Ovary (tissue), 9 donors: ENCODE data around the gene INO80. TPM values are rescaled to one million over a fixed set of nuclear protein-coding genes. Genes with fewer than 3 reads are reported as not detected.
"Not testable (repeated sequence)": the region's sequence is repeated elsewhere in the genome, so short reads cannot be mapped to it uniquely, and the experiment has no call there.

Experiments
- DNase-seq, 5 donors: peaks; one replicate each; pipeline ENCODE4 v3.0.0-alpha.2; 2019 to 2020
- H3K27ac ChIP-seq, 2 donors: fragments of 200-600 bp; one replicate each; pipeline versions ENCODE4 v1.5.1 to v1.8.0; 2019 to 2022
- H3K27me3 ChIP-seq: fragments of 200-600 bp; one replicate; pipeline ENCODE4 v1.8.0; 2022
- H3K36me3 ChIP-seq: fragments of 200-600 bp; sonication (generic); one replicate; pipeline ENCODE4 v1.5.1; 2019
- H3K4me1 ChIP-seq: one replicate; pipeline ENCODE4 v1.8.1; 2013; ENCODE audit warnings: mild to moderate bottlenecking, moderate library complexity; ENCODE audit not compliant: insufficient read depth
- H3K4me3 ChIP-seq: fragments of 200-600 bp; sonication (generic); one replicate; pipeline ENCODE4 v1.5.1; 2017
- H3K9me3 ChIP-seq, 2 donors: fragments of 200-600 bp in 1 of 2; sonication (generic) in 1 of 2; one replicate each; pipeline versions ENCODE4 v1.5.1 to v1.8.1; 2013 to 2019; ENCODE audit warnings: mild to moderate bottlenecking in 1 of 2, moderate library complexity in 1 of 2
- EP300 ChIP-seq: sonication (generic); formaldehyde crosslinking; IDR thresholded peaks from one replicate; pipeline ENCODE4 v1.6.1; 2017; ENCODE audit warnings: antibody characterized with exemption
- POLR2A ChIP-seq: fragments of 450-650 bp; IDR thresholded peaks from one replicate; pipeline ENCODE4 v1.6.1; 2017; ENCODE audit warnings: antibody characterized with exemption, mild to moderate bottlenecking, moderate library complexity
- WGBS, 3 donors: extraction: QIAGEN DNeasy Blood & Tissue Kit in 1 of 3; methylation state at CpG; one replicate each; pipeline versions ENCODE4 v1.1.5 to v1.1.7; 2013 to 2017; 5-methylcytosine and 5-hydroxymethylcytosine counted together
- intact Hi-C, 4 donors: fragments of 100-400 bp; cut with DNase I; formaldehyde crosslinking; loops; one replicate each; pipeline versions ENCODE4 v1.11.0 to v1.15.1; 2022 to 2023
- polyA plus RNA-seq, 2 donors: library from polyadenylated mRNA; stranded (reverse); fragments of 200-250 nt in 1 of 2; fragments of 350-450 nt in 1 of 2; fragmentation: Illumina TruSeq in 1 of 2; extraction: RNeasy Lipid Tissue Mini Kit (QIAGEN cat#74804) in 1 of 2; gene quantifications; one replicate each; pipeline ENCODE4 v1.2.3, GENCODE V29; 2013 to 2014
- total RNA-seq, 7 donors: library from RNA; depleted of rRNA in 2 of 7; stranded (reverse); fragments of >200 nt in 2 of 7; fragmentation: NEBNext Ultra II Directional in 3 of 7; extraction: Animal tissue kit (Norgen Biotek cat#: 25700) in 3 of 7; gene quantifications; one replicate each; pipeline versions ENCODE4 v1.1.0 to v1.2.4, GENCODE V29; 2016 to 2023
- TF ChIP-seq, protein P1 (sequence below), 3 donors: fragments of 450-650 bp in 2 of 3; fragments of 200-600 bp in 1 of 3; IDR thresholded peaks; one replicate each; pipeline versions ENCODE4 v1.5.1 to v1.8.0; 2016 to 2022; ENCODE audit warnings: antibody characterized with exemption in 3 of 3, mild to moderate bottlenecking in 1 of 3
- donor health status: DM: no; HTN: no; CAD: no; lungs with moderate emphysema.
- donor health status: DM: no; HTN: no; CAD: no.
- donor health status: Bipolar disorder and iron deficiency.
- donor health status: DM: yes; HTN: yes; CAD: no.
- donor health status: DM: no; HTN: no; CAD: no.
- donor health status: DM: yes; HTN: yes; CAD: no.

Gene INO80
- total and polyA plus RNA-seq, 9 donors = 12.0 to 36.0 (median 17.3) TPM

DNA sequence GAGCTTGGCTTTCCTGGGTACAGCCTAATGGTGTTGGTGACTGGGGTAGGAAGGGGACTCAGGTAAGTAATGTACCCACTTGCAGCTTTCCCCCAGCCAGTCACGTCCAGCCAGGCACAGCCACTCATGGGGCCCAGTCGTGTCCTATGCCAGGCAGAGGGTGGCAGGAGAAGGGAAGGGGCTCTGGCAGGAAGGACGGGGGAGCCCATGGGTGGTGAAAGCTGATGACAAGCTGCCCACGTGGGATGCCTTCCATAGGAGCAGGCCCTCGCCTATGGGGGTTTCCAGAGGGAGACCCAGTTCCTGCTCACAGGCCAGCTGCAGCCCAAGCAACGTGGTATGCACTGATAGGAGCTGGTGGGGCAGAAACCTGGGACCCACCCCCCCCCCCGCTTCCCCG lies 152.1 kb downstream of the INO80 start:
- TF ChIP-seq, protein P1, sequence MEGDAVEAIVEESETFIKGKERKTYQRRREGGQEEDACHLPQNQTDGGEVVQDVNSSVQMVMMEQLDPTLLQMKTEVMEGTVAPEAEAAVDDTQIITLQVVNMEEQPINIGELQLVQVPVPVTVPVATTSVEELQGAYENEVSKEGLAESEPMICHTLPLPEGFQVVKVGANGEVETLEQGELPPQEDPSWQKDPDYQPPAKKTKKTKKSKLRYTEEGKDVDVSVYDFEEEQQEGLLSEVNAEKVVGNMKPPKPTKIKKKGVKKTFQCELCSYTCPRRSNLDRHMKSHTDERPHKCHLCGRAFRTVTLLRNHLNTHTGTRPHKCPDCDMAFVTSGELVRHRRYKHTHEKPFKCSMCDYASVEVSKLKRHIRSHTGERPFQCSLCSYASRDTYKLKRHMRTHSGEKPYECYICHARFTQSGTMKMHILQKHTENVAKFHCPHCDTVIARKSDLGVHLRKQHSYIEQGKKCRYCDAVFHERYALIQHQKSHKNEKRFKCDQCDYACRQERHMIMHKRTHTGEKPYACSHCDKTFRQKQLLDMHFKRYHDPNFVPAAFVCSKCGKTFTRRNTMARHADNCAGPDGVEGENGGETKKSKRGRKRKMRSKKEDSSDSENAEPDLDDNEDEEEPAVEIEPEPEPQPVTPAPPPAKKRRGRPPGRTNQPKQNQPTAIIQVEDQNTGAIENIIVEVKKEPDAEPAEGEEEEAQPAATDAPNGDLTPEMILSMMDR (IDR thresholded peaks at IDR 0.05) = no peak
- TF ChIP-seq EP300 = no peak
- no peak for TF ChIP-seq POLR2A
- Histone ChIP-seq H3K9me3 (no peaks in the 10 kb centered on the region), H3K4me1 (peaks cover 8% of the 10 kb centered on the region), H3K4me3 (no peak overlapping the region), H3K27me3 (no peaks in the 10 kb centered on the region), H3K27ac (no peak overlapping the region), H3K36me3 (no peaks in the 10 kb centered on the region)
- DNase-seq = no peak
- WGBS, 3 donors = 80 to 88% (median 88%) methylated on average over 8 of the region's 8 CpGs
- intact Hi-C loops = no loop called here

DNA sequence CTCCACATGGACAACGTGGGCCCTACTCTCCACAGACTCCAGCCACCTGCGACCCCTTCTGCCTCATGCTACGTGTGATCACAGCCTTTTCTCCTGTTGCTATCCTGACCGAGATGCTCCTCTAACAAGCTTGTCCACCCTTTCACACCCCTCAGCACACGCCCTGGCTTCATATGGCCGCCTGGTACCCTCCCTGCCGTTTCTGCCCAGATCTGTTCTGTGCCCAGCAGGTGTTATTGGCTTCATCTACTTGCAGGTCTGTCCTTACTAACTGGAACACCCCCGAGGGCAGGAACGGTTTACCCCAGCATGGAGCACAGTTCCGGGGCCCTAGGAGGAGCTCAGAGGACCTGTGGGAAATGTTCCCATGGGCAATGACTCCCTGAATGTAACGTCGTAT lies 152.9 kb downstream of the INO80 start:
- H3K36me3 ChIP-seq = no peaks in the 10 kb centered on the region
- H3K9me3 ChIP-seq = no peaks in the 10 kb centered on the region
- 89 to 92% (median 89%) methylated on average over 12 of the region's 12 CpGs for whole genome bisulfite sequencing, 3 donors
- H3K27me3 ChIP-seq = no peaks in the 10 kb centered on the region
- intact Hi-C loops = no loop called here
- TF ChIP-seq, protein P1 (IDR thresholded peaks at IDR 0.05) = no peak
- TF ChIP-seq EP300 (no peak), POLR2A (no peak)
- H3K27ac ChIP-seq = no peak overlapping the region
- peaks cover 8% of the 10 kb centered on the region for H3K4me1 ChIP-seq
- DNase-seq = no peak
- no peak overlapping the region for H3K4me3 ChIP-seq

DNA sequence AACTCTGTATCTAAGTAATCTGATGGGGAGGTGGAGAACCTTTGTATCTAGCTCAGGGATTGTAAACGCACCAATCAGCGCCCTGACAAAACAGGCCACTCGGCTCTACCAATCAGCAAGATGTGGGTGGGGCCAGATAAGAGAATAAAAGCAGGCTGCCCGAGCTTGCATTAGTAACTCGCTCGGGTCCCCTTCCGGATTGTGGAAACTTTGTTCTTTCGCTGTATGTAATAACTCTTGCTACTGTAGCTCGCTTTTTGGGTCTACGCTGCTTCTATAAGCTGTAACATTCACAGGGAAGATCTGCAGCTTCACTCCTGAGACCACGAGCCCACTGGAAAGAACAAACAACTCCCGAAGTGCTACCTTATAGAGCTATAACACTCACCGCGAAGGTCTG lies 153.8 kb downstream of the INO80 start:
- H3K9me3 ChIP-seq, DNase-seq, H3K4me1 ChIP-seq, intact Hi-C loops, H3K27ac ChIP-seq, H3K27me3 ChIP-seq, H3K4me3 ChIP-seq, H3K36me3 ChIP-seq: not testable (repeated sequence)
- 94 to 96% (median 95%) methylated on average over 14 of the region's 14 CpGs for WGBS, 3 donors

DNA sequence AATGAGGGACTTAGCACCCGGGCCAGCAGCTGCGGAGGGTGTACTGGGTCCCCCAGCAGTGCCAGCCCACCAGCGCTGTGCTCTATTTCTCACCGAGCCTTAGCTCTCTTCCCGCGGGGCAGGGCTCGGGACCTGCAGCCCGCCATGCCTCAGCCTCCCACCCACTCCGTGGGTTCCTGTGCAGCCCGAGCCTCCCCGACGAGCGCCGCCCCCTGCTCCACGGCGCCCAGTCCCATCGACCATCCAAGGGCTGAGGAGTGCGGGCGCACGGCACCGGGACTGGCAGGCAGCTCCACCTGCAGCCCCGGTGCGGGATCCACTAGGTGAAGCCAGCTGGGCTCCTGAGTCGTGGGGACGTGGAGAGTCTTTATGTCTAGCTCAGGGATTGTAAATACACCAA lies 154.3 kb downstream of the INO80 start:
- H3K4me1 ChIP-seq, H3K4me3 ChIP-seq, DNase-seq, H3K36me3 ChIP-seq, H3K27me3 ChIP-seq, H3K9me3 ChIP-seq, intact Hi-C loops, H3K27ac ChIP-seq: not testable (repeated sequence)
- WGBS, 3 donors = 91 to 93% (median 91%) methylated on average over 19 to 25 of the region's 25 CpGs

DNA sequence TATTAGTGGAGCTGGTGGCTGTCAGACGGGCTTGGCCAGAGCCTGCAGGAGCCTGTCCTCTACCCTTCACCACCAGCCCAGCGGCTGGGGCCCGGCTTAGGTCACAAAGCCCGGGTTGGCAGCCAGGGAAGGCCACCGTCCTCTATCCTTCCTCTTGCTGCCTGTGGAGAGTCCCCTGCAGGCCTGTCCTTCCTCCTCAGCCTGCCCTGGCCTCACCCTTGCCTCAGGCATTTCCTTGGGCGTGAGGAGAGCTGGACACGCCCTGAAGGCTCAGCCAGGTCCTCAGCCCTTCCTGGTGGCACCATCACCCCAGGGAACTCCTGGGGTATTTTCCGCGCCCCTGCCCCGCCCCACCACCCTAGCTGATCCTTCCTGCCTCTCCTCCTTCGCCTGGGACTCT lies 155.2 kb downstream of the INO80 start:
- intact Hi-C loops = no loop called here
- H3K27me3 ChIP-seq = no peaks in the 10 kb centered on the region
- 89 to 96% (median 95%) methylated on average over 11 of the region's 11 CpGs for WGBS, 3 donors

More for the DNA sequence above, 155.2 kb downstream of the INO80 start:
- Histone ChIP-seq H3K36me3 (no peaks in the 10 kb centered on the region), H3K4me3 (no peak overlapping the region), H3K9me3 (no peaks in the 10 kb centered on the region), H3K27ac (no peak overlapping the region), H3K4me1 (peaks cover 4% of the 10 kb centered on the region)
- no peak for DNase-seq
- TF ChIP-seq EP300 = no peak
- TF ChIP-seq POLR2A = no peak
- TF ChIP-seq, protein P1 (IDR thresholded peaks at IDR 0.05) = no peak
